NCI-H1930 (cell line): ENCODE data around the gene AMPD3.

Source experiments
- DNase-seq, 2 experiments: peaks; one replicate each; lab custom pipeline; 2025; lab: John Stamatoyannopoulos, UW

The AMPD3 gene

DNA sequence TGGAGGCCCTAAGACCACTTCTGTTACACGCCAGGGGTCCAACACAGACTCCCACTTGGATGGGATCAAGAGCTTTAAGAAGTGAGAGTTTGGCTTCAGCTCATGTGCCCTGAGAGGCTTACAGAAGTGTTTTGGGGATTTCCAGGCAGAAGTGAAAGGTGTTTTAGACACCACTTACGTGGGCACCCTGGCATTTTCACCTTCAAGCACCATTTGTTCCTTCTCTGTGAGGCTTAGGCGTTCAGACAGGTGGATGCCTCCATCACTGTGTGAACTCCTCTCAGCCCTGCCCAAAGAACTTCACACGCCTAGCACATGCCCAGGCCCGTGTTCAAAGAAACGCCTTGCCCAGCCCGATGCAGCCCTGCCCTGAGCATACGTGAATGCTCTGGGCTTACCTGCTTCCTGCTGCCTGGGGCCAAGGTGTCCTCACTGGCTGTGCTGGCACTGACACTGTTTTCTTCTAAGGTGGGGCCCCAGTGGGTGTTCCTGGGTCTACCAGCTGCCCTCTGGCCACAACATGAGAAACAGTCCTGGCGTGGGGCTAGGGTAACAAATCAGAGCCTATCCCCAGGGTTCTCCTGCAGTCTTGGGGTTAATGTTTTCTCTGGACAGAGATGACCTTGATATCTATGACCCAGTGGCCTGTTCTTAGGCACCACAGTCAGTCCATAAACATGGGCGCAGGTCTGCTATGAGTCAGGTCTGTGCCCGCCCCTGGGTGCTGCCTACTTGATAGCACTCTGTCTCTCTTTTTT, 34.0 kb downstream of the AMPD3 start:
- DNase-seq = no peak

DNA sequence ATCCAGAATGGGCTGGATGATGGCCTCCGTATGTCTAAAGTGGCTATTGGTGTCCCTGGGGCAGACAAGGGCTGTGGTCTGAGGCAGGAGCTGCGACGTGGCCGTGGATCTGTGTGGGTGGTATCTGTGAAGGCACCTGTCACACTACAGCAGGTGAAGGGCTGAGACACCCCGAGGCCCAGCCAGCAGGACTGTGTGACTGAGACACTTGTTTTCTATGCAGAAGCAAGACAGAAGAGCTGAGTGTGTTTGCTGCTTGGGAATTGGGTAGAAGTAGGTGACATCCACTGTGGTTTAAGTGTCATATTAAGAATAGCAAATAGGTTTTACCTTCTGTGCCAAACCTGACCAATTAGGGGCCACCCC, 35.0 kb downstream of the AMPD3 start:
- DNase-seq = no peak

DNA sequence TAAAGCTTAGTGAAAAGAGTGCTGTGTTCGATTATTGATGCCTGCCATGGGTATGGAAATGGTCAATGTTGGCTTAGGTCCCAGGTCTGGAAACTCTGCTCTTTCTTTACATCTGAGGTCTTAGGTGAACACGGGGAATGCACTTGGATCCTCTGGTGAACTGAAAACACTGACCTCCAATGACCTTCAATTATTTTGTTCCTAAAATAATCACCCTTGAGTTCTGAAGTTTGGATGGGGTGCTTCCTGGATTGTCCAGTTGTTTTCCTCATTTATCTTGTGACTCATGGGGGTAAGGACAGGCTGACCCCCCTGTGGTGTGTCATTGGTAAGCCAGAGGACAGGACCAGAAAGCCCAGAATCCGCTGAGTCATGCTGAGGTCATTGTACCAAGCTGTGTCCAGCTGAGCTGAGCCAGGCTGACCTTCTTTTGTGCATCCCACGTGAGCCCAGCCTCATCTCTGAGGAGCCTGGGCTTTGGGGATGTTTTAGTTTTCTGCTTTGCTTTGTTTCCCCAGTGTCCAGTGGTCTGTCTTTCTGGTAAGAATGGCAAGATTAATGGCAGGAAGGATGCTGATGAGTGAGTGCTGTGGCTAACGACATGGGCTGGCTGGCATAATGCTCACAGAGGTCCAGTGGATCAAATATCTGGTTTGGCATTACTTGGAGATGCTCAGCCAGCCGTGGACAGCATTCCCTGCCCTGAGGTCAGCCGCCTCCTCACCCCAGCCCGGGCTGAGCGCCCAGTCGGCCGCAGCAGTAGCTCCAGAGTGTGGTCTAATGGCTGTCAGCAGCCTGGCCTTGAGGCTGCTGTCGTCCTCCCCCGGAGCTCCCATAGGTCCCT, 35.6 kb downstream of the AMPD3 start:
- peak in 1 of 2 experiments; percentile 8 for DNase-seq

DNA sequence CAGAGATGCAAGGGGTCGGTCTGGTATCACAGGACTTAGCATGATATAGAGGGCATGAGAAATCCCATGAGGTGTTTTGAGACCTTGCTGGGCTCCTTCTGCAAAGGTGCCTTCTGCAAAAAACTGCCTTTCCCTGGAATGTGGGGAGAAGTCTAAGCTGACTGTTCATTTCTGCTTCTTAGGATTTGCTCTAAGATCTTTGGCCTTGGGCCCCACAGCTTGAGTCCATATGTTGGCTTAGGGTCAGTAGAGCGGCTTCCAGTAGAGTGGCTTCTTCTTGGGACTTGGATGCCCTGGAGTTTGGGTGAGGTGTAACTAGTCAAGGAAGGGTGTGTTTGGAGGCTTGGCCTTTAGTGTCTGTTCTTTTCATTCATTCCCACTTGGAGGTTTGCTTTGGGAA, 37.0 kb downstream of the AMPD3 start:
- no peak for DNase-seq

DNA sequence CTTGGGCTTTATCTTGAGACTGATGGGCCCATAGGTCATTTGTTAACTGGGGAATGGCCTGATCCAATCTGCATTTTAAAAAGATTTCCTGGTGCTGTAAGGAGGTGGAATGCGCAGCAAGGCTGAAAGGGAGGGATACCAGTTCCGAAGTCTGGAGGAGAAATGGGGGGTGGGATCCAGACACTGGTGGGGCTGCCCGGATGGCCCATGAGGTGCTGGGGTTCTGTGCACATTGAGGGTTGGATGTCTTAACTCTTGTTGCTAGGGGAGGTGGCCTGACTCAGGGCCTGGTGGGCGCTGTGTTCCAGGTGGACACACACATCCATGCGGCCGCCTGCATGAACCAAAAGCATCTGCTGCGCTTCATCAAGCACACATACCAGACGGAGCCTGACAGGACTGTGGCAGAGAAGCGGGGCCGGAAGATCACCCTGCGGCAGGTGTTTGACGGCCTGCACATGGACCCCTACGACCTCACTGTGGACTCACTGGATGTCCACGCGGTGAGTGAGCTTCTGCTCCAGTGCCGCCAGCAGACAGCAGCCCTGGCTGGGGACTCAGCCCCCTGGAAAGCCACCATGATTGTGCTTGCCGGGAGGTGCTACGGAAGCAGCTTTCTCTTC, 38.1 kb downstream of the AMPD3 start:
- DNase-seq = no peak

DNA sequence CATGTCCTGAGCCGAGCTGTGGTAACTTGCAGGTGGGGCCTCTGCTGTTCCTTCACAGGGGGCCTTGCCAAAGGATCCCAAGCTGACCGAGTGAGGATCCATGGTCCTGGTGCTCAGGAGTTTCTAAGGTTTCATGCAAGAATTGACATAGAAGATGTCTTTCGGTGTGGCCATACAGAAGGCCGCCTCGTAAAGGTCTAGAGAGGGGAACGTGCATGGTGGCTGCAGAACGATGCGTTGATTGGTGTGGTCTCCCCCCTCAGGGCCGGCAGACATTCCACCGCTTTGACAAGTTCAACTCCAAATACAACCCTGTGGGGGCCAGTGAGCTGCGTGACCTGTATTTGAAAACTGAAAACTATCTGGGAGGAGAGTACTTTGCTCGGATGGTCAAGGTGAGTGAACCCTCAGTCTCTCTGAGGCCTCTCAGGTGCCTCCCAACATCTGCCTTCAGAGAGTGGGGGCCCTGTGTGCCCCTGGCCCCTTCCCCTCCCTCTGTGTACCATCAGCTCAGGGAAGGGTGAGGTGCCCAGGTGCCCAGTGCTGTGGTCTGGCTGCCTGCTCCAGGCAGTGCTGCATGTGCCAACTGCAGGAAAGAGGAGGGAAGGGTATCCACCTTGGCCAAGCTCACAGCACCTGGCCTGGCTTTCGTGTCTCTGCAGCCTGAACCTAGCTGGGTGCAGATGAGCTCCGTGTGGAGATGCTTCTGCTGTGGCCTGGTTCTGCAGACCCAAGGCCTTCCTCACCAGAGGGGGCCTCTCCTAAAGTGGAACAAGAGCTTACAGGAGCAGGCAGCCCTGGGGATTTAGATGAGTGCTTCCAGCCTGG, 39.8 kb downstream of the AMPD3 start:
- DNase-seq = no peak

DNA sequence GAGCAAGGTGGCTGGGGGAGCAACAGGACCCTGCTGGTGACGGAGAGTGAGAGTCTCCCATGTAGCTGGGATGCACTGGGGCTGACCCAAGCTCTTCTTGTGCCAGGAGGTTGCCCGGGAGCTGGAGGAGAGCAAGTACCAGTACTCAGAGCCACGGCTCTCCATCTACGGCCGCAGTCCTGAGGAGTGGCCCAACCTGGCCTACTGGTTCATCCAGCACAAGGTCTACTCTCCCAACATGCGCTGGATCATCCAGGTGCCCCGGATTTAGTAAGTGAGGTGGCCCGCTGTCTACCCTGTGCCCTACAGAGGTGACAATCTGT, 40.4 kb downstream of the AMPD3 start:
- no peak for DNase-seq

DNA sequence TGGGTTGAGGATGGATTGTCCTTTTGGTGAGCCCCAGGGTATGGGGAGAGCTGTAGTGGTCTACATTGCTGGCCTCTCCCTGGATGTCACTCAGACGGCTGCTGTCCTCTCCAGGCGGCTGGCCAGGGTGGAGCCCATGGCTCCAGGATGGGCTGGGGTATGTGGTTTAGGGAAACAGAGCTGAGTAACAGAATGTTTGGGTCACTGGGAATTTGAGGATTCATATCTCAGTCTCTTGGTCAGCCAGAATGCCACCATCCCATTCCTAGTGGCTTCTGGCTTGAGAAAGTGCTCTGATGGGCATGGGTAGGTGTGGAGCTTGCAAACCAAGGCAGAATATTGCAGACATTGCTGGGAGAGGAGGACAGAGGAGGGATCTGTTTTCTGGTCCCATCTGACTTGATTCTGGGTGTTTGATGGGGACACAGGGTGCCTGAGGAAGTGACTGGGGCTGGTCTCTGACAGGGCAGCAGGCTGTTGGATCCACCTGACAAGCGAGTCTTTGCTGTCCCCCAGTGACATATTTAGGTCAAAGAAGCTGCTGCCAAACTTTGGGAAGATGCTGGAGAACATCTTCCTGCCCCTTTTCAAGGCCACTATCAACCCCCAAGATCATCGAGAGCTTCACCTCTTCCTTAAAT, 41.4 kb downstream of the AMPD3 start:
- no peak for DNase-seq

DNA sequence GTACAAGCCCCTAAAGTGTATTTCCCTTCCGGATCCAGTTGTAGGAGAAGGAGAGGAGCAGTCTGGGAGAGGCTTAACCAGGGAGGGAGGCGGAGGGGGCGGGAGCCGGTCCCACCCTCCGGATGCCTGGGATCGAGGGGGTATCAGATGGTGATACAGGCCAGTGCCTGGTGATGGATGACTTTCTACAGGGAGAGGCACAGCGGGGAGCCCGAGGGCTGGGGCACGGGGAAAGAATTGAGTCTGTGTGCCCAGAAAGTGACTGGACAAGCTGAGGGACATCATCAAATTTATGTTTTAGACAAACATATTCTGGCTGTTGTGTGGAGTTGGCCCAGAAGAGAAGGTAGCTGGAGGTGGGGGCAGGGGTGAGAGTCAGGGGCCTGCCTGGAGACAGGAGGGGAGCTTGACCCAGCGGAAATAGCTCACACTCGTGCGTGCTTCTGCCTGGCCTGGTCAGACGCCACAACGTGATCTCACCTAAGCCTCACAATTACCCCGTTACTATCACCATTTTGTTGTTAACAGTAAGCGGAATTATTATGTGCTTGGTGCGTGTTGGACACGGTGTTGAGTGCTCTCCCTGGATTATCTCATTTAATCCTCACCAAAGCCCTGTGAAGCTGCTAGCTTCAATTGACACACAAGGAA, 42.4 kb downstream of the AMPD3 start:
- DNase-seq = no peak

DNA sequence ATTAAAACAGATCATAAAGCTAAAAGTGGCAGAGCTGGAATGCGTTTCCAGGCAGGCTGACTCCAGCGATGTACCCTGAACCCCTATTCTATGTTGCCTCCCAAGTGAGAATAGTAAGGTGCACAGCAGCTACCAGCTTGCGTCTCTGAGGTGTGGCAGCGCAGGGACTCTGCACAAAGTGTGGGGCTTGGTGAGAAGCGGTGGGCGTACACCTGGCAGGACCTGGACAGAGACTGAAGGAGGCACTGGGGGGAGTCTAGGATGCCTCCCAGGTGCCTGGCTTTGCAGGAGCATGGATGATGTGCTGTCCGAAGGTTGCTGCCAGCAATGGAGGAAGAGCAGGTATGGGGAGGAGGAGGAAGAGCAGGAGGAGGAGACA, 42.9 kb downstream of the AMPD3 start:
- DNase-seq = no peak

DNA sequence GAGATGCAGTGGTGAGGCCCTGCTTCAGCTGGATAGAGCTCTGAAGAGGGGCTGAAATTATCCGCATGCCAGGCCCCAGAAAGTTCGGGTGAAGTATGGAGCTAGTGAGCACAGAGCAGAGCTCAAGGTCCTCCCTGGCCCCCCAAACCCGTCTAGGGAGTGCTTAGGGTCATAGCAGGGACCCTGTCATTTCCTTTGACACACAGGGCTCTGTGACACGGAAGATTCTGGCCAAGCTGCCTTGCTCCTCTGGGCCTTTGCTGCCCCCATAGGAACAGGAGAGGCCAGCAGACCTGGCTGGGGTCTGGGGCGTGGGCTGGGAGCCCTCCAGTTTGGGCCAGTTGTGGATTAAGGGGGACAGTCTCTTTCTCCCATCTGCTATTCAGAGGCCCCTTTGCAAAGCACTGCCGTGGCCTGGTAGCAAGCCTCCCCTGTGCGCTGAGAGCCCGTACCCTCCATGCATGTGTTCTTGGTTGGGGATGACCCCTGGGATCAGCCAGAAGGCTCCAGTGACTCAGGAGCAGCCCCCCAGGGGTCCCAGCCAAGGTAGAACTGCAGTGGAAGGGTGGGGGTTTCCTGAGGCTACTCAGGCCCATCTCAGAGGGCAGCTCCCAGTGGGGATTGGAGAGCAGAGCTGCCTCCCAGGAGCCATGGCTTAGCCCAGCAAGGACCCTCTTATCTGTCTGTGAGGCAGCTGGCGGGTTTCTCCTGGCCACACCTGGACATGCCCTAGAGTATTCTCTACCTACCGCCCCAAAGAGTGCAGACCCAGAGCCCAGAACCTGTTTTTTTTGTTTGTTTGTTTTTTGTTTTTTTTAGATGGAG, 43.6 kb downstream of the AMPD3 start:
- no peak for DNase-seq

DNA sequence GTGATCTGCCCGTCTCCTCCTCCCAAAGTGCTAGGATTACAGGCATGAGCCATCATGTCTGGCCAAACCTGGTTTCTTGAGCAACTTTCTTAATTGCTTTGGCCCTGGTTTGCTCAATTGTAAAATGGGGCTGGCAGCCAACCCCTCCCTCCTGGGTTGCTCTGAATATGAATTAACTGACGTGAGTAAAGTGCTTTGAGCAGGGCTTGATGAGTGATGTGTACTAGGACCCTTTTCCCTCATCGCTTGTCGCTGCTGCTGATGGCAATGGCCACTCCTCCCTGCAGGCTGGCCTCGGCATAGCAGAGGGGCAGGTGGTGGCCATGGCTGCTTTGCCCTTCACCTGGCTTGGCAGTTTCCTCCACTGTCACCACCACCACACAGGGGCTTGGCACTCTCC, 44.4 kb downstream of the AMPD3 start:
- no peak for DNase-seq

DNA sequence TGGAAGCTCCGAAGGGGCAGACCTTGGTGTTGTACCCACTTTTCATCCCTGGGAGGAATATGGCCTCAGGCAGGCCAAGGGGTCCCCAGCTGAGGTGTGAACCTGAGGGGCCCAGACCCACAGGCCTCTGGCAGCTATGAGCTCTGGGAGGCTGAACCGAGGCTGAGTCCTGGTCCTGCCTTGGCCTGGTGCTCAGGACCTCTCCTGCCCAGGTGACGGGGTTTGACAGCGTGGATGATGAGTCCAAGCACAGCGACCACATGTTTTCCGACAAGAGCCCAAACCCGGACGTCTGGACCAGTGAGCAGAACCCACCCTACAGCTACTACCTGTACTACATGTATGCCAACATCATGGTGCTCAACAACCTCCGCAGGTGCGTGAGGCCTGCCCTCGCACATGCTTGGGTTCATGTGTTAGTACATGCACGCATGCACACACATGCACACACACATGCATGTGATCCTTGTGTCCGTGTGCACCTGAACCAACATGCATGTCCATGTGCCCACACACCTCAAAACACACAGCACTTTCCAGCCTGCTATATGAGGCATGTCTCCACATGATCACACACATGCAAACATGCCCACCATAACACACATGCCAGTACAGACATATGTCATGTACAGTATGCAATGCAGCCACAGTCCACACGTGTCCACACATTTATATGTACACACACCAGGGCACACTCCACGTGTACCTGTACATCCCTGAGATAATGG, 45.0 kb downstream of the AMPD3 start:
- DNase-seq = no peak

DNA sequence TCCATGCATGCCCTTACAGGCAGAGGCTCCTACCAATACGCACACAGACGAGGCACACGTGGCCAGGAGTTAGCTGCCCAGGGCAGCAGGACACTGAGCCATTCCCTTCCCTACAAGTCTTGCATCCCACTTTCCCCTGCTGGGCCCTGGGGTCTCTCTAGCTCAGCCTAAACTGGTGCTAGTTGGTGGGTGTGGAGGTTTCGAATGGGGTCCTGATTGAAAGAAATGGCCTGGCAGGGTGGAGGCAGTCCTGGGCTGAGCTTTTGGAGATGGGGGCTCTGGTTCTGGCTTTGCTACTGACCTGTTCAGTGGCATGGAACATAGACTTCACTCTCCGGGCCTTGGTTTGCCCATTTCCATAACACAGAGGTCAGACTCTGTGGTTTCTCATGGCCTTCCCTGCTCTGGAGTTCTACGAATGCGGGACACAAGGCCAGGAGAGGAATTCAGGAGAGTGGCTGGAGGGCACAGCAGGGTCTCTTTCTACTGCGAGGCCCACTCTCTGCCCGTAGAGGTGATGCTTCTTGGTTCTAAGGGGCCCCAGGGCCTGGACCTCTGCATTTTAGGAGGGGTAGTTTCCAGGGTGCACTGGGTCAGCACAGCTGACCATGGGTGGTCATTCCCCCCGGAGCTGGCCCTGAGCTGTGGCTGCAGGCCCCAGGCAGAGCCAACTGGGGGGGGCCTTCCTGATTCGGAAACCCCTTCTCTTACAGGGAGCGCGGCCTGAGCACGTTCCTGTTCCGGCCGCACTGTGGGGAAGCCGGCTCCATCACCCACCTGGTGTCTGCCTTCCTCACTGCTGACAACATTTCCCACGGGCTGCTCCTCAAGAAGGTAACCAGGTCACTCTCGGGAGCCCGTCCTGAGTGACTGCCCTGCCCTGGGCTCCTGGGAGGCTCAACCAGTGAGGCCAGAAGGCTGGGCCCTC, 46.0 kb downstream of the AMPD3 start:
- DNase-seq = no peak

DNA sequence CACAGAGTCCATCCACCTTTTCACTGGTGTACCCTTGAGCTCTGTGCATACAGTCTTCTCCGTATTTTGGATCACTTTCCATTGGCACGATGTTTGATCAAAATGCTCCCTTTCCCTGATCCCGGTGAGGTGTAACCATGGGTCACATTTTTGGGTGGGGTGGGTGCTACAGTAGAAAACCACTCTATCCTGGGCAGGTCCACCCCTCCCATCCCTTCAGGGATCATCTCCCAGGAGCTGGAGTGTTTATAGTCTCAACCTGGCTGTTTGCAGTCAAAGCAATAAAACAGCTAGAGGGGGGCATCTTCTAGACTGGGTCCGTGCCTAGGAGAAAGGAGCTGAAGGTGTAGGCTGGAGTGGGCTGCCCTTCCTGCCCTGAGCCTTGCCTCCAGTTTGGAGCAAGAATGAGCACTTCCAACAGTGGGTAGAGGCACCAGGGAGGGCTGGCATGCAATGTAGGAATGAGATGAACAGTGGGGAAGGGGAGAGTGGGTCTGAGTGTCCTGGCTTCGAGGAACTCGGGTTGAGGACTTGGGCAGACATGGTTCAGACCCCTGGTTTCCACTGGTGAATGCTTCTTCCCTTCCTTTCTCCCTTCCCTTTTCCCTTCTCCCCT, 47.1 kb downstream of the AMPD3 start:
- DNase-seq = no peak

DNA sequence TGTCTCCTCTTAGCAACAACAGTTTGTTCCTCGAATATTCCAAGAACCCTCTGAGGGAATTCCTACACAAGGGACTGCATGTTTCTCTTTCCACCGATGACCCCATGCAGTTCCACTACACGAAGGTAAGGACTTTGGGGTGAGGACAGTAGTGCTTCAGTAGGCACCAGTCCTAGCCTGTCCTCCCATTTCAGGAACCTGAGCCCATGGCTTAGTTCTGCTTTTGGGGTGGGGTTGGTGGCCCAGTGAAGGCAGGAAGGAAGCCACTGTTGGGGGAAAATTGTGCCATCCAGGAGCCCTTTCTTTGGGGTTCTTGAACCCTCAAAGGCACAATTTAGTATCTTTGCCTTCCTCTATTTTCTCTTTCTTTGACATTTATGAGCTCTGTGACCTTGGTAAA, 47.7 kb downstream of the AMPD3 start:
- no peak for DNase-seq

DNA sequence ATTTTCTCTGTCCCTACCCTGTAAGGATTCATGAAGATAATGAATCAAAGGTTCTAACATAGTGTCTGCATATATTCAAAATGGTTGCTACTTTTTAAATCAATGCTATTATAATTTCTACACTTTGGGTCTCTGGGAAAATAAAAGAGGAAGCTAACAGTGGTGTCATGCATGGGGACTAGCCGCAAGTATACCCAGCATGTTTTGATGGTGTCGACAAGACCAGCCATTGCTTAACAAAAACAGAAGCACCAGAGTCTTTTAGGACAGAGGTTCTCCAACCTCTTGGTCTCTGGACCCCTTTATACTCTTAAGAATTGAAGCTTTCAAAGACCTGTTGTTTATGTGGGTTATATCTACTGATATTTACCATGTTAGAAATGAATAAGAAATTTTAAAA, 48.2 kb downstream of the AMPD3 start:
- no peak for DNase-seq

DNA sequence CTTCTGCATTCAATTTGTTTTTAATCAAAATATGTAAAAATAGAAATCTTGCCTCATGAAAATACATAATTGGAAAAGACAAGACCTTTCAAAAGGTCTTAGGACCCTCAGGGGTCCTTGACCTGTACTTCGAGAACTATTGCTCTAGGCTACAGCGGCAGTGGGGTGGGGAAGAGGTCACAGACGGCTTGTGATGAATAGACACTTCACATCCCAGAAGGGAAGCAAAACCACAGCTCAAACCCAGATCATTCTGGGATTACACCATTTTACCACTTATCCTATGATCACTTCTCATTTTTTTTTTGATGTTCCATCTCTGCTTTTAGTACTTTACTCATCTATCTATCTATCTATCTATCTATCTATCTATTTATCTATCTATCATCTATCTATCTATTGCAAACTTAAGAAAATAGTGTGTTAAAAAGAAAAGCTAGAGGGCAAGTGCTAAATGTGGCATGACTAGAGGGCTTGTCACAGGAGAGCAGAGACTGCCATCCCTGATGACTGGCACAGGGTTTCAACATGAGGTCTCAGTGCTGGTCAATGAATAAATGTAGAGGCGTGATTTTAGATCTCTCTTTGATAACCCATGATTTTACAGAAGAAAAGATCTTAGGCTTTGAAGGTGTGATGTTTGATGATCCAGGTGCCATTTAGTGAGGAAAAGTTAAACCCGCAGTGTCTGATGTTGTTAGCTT, 48.9 kb downstream of the AMPD3 start:
- no peak for DNase-seq
